ENCODE measurements around the gene ABCG1. TPM values are rescaled to one million over a fixed set of nuclear protein-coding genes. Genes with fewer than 3 reads are reported as not detected.

The ABCG1 gene
- total RNA-seq, 1 donor from 2014 or later = 156 TPM

- DNase-seq (ENCODE audit: low read depth in 2 of 2) = peak in 1 of 2 donors; percentile 27
These were observed 100.4 kb downstream of the ABCG1 start for GRCh38 chr21:42319376-42319775.

GRCh38 chr21:42319851-42320572 is 101.1 kb downstream of the ABCG1 start:
- DNase-seq (ENCODE audit: low read depth in 2 of 2) = no peak

- no peak for DNase-seq (ENCODE audit: low read depth in 2 of 2)
These were observed 101.9 kb downstream of the ABCG1 start for GRCh38 chr21:42320791-42321190.

- no peak for DNase-seq (ENCODE audit: low read depth in 2 of 2)
These were observed 102.3 kb downstream of the ABCG1 start for GRCh38 chr21:42321231-42321630.

GRCh38 chr21:42321845-42322244 is 102.9 kb downstream of the ABCG1 start:
- DNase-seq (ENCODE audit: low read depth in 2 of 2) = no peak

- DNase-seq (ENCODE audit: low read depth in 2 of 2) = no peak
These were observed 106.0 kb downstream of the ABCG1 start for GRCh38 chr21:42324896-42325295.

GRCh38 chr21:42330380-42331371 is 111.7 kb downstream of the ABCG1 start:
- DNase-seq (ENCODE audit: low read depth in 2 of 2) = no peak

- DNase-seq (ENCODE audit: low read depth in 2 of 2) = no peak
These were observed 112.7 kb downstream of the ABCG1 start for GRCh38 chr21:42331660-42332059.

- DNase-seq (ENCODE audit: low read depth in 2 of 2) = no peak
These were observed 113.8 kb downstream of the ABCG1 start for GRCh38 chr21:42332557-42333317.

- no peak for DNase-seq (ENCODE audit: low read depth in 2 of 2)
These were observed 117.1 kb downstream of the ABCG1 start for GRCh38 chr21:42336054-42336453.

GRCh38 chr21:42337276-42337675 is 118.3 kb downstream of the ABCG1 start:
- no peak for DNase-seq (ENCODE audit: low read depth in 2 of 2)

GRCh38 chr21:42337830-42338728 is 119.1 kb downstream of the ABCG1 start:
- peak; percentile 63 to 92 for DNase-seq (ENCODE audit: low read depth in 2 of 2)

GRCh38 chr21:42338729-42339715 is 120.1 kb downstream of the ABCG1 start:
- DNase-seq (ENCODE audit: low read depth in 2 of 2) = no peak

GRCh38 chr21:42340187-42341050 is 121.5 kb downstream of the ABCG1 start:
- DNase-seq (ENCODE audit: low read depth in 2 of 2) = no peak

GRCh38 chr21:42341776-42342542 is 123.0 kb downstream of the ABCG1 start:
- DNase-seq (ENCODE audit: low read depth in 2 of 2) = no peak

- no peak for DNase-seq (ENCODE audit: low read depth in 2 of 2)
These were observed 124.2 kb downstream of the ABCG1 start for GRCh38 chr21:42343101-42343500.

GRCh38 chr21:42343556-42343955 is 124.6 kb downstream of the ABCG1 start:
- DNase-seq (ENCODE audit: low read depth in 2 of 2) = no peak
